HG02981 (cell line): ENCODE data around the gene SMARCD2.
A peak's percentile ranks its signal among the peaks of the same experiment; 100 is the strongest.

ENCODE experiments used
- ATAC-seq: cut with Tn5 transposase; IDR thresholded peaks from one replicate; pipeline ENCODE4 v1.9.1; 2021; ENCODE audit warnings: mild to moderate bottlenecking, moderate library complexity; ENCODE audit not compliant: unreplicated experiment

Gene SMARCD2

DNA sequence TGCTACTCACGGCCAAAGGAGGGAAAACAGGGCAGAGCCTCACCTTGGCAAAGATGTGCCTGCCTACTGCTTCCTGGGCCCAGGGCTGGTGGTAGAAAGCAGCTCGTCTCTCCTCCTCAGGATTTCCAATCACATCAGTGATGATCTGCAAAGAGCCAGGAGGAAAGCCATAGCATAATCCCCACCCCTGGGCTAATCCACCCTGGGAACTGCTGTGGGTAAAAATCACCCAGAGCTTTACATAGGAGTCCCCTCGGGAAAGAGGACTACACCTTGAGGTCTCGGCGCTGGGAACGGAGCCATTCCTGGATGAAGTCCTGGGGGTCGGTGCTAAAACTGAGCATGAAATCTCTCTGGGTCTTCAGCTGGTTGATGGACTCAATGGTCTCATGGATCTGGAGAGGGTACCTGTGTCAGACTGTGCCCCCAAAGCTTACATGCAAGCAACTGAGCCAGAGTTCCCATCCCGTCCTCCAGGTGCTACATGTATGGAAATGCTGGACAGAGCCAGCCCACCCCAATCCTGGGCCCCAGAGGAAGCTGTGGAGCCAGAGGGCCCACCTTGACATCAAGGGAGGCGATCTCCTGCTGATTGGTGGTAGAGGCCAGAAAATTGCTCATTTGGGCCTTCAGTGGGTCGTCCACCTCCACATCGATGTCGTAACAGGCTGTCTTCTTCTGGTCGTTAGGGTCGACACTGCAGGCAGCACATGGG is 9.3 kb downstream of the SMARCD2 start:
- no peak for ATAC-seq

DNA sequence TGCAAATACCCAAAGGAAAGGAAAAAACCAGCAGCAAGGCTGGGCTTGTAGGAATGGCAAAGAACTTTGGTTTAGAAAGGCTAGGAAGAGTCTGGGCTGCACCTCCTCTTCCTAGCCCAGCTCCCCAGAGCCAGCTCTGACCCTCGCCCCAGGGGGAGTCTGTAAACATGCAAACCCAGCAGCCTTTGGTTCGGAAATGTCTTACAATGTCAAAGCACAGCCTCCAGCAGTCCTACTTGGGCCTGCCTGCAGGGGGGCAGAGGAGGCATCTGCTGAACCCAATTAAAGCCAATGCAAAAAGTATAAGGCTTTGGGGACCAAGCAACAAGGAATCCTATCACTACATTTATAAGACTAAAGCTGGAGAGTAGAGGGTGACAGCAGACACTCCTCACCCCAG is 10.0 kb downstream of the SMARCD2 start:
- no peak for ATAC-seq

DNA sequence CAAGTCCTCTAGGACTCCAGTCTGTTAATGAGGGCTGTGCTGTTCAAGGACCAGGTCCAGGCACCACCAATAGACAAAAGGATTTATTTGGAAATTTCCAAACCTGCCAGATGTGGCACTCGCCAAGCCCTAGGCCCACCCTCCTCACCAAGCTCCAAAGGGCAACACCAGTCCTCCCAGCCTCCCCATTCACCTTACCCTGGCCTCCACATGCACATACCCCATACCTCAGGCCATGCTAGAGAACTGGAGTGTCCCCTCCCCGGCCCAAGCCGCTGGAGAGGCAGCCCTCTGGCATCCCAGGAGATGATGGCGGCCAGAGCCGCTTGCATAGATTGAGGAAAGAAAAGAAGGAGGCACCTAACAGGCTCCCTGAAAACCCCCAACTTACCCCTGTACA is 10.5 kb downstream of the SMARCD2 start:
- no peak for ATAC-seq

DNA sequence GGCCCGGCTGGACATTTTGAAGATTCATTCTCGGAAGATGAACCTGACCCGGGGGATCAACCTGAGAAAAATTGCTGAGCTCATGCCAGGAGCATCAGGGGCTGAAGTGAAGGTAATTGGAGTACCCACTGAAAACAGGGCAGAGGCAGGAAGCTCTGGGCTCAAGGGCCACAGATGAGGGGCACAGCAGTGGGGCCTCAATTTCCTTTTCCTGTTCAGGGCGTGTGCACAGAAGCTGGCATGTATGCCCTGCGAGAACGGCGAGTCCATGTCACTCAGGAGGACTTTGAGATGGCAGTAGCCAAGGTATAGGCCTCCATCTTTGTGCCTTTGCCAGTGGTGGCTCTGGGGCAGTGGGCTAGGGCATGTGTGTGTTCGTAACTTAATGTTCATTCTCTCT is 11.0 kb downstream of the SMARCD2 start:
- ATAC-seq: no peak

DNA sequence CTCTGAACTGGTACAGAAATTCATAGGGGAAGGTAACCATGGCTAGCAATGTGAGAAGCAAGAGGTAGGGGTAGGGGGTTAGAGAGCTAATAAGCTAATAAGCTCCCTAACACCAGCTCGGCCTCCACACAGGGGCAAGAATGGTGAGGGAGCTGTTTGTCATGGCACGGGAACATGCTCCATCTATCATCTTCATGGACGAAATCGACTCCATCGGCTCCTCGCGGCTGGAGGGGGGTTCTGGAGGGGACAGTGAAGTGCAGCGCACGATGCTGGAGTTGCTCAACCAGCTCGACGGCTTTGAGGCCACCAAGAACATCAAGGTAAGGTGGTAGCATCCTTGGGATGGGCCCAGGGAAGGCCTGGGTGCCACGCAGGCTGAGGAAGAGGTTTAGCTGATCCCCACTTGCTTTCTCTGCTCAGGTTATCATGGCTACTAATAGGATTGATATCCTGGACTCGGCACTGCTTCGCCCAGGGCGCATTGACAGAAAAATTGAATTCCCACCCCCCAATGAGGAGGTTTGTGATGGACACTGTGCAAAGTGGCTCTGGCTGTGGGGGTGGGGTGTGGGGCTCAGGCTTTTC is 11.5 kb downstream of the SMARCD2 start:
- ATAC-seq: no peak

DNA sequence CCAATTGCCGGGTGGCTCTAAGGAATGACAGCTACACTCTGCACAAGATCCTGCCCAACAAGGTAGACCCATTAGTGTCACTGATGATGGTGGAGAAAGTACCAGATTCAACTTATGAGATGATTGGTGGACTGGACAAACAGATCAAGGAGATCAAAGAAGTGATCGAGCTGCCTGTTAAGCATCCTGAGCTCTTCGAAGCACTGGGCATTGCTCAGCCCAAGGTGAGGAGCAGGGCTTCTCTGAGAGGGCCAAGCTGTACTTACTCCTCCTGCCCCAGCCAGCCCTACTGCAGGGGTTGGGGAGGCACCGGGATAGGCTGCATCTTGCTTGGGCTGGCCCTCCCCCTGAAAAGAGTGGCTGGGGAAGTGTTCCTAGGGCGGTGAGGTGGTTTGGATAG is 12.2 kb downstream of the SMARCD2 start:
- no peak for ATAC-seq

DNA sequence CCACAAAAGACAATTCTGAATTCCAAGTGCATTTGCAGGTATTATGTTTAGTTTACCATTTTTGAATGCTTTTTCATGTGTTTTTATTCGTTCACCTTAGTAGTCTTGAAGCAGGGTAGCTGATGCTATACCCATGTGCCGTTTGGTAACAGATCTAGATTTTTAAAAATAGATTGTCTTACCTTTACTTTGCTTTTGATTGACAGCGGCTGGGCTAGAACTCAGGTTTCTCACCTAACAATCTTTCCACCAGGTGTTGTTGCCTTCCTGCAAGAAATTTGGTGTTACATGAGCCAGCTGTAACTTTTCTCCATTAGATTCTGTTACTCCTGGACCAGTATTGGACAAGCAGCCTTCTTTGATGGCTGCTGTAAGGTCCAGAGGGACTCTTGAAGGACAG is 13.5 kb downstream of the SMARCD2 start:
- ATAC-seq: no peak

DNA sequence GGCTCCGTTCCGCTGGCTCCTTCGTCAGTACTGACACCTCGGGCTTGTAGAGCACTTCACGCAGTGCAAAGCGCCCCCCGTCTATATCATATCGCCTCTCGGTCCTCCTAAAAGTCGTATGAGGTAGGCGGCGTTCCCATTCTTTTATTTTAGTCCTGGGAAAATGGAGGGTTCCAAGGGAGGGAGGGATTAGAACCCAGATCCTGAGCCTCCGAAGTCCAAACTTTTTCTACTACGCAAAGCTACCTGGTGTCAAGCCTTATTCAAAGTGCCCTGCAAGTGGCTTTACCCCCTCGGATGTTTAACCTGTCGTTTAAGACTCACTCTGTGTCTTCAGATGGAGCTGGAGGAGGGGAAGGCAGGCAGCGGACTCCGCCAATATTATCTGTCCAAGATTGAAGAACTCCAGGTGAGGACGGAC is 14.7 kb downstream of the SMARCD2 start:
- no peak for ATAC-seq

DNA sequence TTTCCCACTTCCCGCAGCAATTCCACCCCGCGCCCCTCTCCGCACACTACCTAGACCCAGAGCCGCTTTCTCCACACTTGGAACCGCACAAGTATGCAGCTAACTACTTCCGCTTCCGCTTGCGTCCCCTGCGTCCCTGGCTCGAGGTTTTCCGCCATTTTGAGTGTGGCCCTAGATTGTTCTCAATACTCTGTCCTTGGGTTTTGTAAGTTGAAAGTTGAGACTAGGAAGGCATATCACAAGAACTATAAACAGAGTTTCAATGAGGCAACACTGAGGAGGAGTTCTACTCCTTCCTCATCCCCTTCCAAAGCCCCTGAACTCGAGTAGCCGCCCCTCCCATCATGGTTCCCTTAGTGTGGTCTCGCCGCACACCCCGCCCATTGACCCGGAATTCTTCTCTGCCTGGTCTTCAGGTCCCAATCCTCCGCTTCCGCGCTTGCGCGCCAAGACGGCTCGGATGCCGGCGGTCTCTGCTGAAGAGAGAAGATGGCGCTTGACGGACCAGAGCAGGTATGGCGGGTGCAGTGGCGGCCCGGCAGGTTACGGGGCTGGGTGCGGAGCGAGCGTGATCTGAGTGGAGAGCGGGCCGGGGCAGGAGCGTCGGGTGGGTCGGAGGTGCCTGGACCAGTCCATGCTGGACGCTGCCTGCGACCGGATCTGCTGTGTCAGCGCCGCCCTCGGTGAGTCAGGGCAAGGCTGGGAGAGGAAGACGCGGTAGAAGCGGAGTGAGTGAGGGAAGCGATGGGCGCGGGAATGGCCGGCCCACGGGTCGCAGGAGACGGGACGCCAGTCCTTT is 15.3 kb downstream of the SMARCD2 start, which contains the start of the genes FTSJ3 and PSMC5:
Gene FTSJ3 (minus strand): TSS at position 662 of the 799 bp plus-strand sequence. CDS start 761 bp downstream, outside the sequence.
Gene PSMC5 (plus strand): TSS at position 430 of the 799 bp plus-strand sequence. CDS start 60 bp downstream, at position 490.
- ATAC-seq: peak; percentile 89

DNA sequence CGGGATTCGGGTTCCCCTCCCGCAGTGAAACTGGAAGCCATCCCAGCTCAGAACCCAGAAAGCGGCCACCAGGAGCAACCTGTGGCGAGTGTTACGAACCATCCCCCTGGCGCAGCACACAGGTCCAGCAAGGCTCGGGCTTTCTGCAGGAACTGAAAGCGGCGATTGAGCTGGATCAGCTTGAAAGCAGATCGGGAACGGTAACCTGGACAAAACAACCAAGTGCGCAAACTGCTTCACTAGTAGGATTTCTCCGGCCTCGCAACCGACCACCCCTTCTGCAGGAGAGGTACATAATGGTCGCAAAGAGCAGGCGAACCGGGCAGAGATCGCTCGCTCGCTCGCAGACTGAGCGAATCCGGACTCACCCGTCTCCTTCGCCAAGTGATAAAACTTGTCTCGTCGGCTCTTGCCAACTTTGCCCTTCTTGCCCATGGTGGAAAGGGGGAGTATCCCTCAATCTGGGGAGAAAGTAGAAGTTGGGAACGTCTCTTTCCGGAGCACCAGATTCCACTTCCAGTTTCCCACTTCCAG is 15.9 kb downstream of the SMARCD2 start:
- ATAC-seq: no peak

DNA sequence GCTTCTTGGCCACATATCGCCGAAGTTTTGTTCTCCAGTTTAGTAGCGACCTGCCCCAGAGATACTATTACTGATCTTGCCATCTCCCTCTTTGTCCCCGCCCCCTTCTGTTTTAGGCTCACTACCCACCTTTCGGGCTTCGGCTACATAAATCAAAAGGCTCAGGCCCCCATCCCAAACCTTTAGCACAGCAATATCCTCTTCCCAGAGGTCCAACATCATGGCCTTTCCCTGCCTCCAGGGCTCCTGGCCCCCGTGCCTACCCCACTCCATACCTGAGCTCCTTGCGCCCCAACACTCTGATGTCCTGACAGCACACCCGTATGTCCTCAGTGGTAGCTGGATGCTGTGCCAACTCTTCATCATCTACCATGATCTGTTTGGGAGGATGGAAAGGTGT is 18.1 kb downstream of the SMARCD2 start:
- no peak for ATAC-seq

DNA sequence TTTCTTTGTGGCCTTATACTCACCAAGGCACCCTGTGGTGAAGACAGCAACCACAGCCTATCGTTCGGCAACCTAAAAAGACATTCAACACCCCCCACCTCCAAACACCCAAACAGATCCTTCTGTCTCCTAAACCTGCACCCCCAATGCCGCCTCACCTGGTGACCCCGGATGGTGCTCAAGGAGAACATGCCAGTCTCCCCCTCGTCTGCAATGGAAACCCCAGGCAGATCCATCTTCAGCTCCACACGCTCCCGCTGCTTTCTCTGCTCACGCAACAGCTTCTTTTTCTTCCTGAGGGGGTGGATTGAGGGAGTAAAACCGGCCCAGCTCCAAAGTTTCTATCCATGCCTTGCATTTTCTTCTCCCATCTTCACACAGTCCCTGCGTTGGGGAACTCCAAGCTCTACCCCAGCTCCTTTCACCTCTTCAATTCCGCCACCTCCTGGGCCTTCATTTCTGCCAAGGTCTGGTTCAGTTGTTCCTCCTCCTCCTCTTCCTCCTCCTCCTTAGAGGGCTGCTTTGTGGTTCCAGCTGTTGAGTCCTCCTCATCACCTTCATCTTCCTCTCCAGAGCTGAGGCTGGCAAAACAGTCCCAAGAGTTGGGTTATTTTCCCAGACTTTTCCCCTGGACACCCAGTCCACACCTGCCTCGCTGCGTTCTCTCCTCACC is 18.7 kb downstream of the SMARCD2 start:
- ATAC-seq: no peak

DNA sequence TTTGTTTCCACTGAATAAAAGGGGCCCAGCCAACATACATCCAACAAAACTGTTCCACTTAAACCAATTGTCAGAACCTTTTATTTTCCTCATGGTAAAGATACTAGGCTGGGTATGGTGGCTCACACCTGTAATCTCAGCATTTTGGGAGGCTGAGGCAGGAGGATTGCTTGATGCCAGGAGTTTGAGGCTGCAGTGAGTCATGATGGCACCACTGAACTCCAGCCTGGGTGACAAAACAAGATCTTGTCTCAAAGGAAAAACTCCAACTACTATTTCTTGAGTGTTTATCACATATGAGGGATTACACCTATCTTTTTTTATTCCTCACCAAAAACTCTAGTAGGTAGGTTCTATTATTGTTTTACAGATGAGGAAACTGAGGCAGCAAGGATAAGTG is 19.9 kb downstream of the SMARCD2 start:
- ATAC-seq: no peak

DNA sequence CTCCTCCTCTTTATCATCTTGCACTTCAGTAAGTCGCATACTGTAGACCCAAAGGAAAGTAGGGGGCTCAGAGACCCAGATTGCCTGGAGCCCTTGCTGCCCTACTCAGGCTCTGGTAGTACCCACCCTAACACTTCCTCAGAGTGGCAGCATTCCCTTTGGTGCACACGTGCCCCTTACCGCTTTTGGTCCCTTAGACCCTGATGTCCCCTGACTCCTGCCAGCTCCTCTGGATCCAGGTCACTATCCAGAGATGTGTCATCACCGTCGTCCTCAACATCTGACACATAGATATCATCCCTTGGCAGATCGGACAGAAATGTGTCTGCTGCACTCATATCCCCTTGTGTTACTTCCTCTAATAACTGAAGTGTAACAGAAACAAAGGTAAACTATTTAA is 20.7 kb downstream of the SMARCD2 start:
- ATAC-seq: no peak

DNA sequence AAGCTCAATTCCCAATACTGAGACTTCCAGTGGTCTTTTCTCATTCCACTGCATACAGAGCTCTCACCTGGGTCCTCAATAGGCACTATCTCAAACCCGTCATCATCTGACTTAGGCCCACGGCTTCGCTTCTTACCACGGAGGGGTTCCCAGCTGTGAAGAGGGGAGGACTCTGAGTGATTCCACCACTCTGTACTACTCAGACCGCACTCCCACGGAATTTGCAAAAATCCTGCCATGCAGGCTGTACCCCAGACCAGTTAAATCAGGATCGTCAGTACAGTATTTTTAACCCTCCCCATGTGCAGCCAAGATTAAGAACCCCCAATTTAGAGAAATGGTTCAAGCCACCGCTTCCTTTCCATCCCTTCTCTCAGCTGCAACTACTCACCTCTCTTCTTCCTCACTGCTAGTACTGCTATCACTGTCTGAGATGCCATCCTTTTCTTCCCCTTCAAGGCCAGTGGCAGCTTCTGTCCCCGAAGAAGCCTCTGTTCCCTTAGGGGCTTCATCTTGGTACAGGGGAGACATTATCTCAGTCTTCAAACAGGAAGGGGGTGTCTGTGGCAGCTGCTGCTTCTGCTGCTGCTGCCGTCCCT is 21.4 kb downstream of the SMARCD2 start:
- ATAC-seq: no peak

DNA sequence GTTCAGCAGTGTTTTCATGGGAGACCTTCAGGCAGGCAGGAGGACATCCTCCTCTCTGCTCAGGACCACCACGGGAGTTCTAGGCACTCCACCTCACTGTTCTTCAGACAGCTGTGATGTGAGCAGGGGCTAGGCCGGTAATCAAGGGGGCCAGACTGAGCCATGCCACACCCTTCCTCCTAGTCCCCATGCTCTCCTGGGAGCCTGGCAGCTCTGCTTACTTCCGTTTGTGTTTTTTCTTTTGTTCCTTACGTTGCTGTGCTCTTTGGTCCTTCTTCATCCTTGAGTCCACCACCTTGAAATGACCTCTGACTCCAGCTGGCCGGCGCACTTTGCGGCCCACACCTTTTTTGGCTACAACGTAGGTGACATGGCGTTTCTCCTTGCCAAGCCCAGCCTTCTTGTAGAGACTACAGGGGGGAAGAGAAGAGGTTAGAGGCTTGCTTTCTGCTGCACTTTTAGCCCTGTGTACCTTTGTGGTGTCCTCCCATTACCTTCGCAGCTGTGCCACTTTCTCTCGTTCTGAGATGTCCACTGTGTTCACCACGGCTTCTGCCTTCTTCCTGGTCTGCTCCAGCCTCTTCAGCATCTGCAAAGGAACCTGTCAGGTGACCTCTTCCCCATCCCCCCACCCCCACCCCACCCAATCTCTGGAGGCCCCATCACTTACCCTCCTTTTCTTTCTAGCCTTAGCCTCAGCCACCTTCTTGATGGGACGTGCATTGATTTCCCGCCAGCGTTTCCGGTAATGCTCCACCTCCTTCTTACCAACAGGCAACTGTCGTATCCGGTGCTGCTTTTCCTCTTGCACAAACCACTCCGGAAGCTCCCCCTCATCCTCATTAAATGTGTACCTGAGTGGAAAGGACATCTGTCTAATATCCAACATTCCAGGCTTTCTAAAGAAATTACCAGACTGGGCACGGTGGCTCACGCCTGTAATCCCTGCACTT is 22.6 kb downstream of the SMARCD2 start:
- ATAC-seq: no peak

DNA sequence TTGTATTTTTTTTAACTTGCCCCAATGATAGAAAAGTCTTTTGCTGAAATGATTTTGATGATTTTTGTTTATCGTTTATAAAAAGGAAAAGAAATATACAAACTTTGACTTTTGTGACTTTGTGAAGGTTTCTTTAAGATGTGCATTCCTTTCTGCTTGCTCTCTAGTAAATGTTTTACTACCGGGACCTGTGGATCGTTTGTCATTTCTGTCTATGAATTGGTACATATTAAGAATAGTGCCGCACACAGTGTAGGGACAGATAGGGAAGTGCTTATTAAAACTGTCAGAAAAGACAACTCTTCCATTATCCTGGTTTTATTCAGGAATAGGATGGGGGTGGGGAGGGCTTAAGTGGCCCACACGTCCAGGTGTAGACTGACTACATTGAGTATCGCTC is 23.4 kb downstream of the SMARCD2 start:
- ATAC-seq: no peak

DNA sequence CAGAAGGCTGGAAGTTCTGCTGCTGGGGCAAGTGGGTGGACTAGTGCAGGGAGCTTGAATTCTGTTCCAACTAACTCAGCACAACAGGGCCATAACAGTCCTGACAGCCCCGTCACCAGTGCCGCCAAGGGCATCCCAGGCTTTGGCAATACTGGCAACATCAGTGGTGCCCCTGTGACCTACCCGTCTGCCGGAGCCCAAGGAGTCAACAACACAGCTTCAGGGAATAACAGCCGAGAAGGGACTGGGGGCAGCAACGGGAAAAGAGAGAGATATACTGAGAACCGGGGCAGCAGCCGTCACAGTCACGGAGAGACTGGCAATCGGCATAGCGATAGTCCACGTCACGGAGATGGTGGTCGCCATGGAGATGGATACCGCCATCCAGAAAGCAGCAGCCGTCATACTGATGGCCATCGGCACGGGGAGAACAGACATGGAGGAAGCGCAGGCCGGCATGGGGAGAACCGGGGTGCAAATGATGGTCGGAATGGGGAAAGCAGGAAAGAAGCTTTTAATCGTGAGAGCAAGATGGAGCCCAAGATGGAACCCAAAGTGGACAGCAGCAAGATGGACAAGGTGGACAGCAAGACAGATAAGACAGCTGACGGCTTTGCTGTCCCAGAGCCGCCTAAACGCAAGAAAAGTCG is 24.6 kb downstream of the SMARCD2 start:
- no peak for ATAC-seq

DNA sequence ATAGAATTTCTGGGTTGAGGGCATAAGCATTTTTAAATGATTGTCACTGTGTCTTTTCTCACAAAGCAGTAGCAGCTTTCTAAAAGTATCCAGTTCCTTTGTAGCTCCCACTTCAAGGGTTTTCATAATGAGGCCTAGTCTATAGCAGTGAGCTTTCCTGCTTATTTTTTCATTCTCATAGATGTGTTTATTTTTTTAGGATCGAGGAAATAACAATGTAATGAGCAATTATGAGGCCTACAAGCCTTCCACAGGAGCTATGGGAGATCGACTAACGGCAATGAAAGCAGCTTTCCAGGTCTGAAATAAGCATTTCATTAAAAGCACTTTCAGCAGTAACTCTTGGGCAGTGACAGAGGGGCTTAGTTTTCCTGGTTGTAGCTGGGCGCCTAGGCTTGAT is 25.8 kb downstream of the SMARCD2 start:
- no peak for ATAC-seq
